Hair follicular keratinocyte (primary cell): ENCODE data around the gene SEMA3G. TPM values are rescaled to one million over a fixed set of nuclear protein-coding genes. Genes with fewer than 3 reads are reported as not detected.

Source experiments
- total RNA-seq: library from RNA; depleted of rRNA; stranded (reverse); fragments of >200 nt; gene quantifications from 2 replicates; pipeline ENCODE4 v1.2.3, GENCODE V29; 2015

The SEMA3G gene
- total RNA-seq: 0.46 TPM in 1 of 2 replicates, not detected in the other

GRCh38 chr3:52444860-52445793, at the start of gene SEMA3G:
SEMA3G (minus strand) TSS chr3:52445103; CDS start chr3:52445027, 76 bp downstream.

GRCh38 chr3:52455283-52456168, 10.6 kb upstream of the SEMA3G start, which contains the start of gene NISCH:
NISCH (plus strand) TSS chr3:52455604; CDS start chr3:52455642, 38 bp downstream.

GRCh38 chr3:52453496-52454249, 8.8 kb upstream of the SEMA3G start, which contains the start of gene TNNC1:
TNNC1 (minus strand) TSS chr3:52454041; CDS start chr3:52454015, 26 bp downstream.

Other genes starting within 250 kb of the SEMA3G start
- gene ALAS1, start 246.9 kb downstream of the SEMA3G start, total RNA-seq: 43.8 and 52.0 TPM in 2 replicates
- gene TLR9, start 219.5 kb downstream of the SEMA3G start, total RNA-seq: not detected in 2 replicates
- gene TWF2, start 205.9 kb downstream of the SEMA3G start, total RNA-seq: 149 and 181 TPM in 2 replicates
- 7.6 and 9.9 TPM in 2 replicates for gene PPM1M, start 199.3 kb downstream of the SEMA3G start, total RNA-seq
- gene WDR82, start 166.5 kb downstream of the SEMA3G start, total RNA-seq: 44.5 and 51.0 TPM in 2 replicates
- gene GLYCTK, start 157.3 kb downstream of the SEMA3G start, total RNA-seq: 10.3 and 15.7 TPM in 2 replicates
- 0.27 and 0.86 TPM in 2 replicates for gene DNAH1, start 128.8 kb downstream of the SEMA3G start, total RNA-seq
- 67.8 and 98.0 TPM in 2 replicates for gene BAP1, start 35.1 kb downstream of the SEMA3G start, total RNA-seq
- gene PHF7, start 34.4 kb downstream of the SEMA3G start, total RNA-seq: 7.6 and 10.2 TPM in 2 replicates
- not detected in 2 replicates for gene TNNC1, start 8.9 kb upstream of the SEMA3G start, total RNA-seq
- 24.4 and 36.2 TPM in 2 replicates for gene NISCH, start 10.5 kb upstream of the SEMA3G start, total RNA-seq
- gene STAB1, start 50.2 kb upstream of the SEMA3G start, total RNA-seq: under 0.01 TPM in 1 of 2 replicates, not detected in the other
- gene NT5DC2, start 88.8 kb upstream of the SEMA3G start, total RNA-seq: 134 and 189 TPM in 2 replicates
- gene UQCC5, start 91.5 kb upstream of the SEMA3G start, total RNA-seq: 7.2 and 12.3 TPM in 2 replicates
- gene PBRM1, start 240.8 kb upstream of the SEMA3G start, total RNA-seq: 20.4 and 33.0 TPM in 2 replicates
- 68.1 and 106 TPM in 2 replicates for gene GNL3, start 240.9 kb upstream of the SEMA3G start, total RNA-seq